ENCODE results near the gene UNC13A. TPM values are rescaled to one million over a fixed set of nuclear protein-coding genes. Genes with fewer than 3 reads are reported as not detected.
A peak's percentile ranks its signal among the peaks of the same experiment; 100 is the strongest.

Gene UNC13A
- polyA plus RNA-seq, 3 donors = 0.01 TPM; not detected in 2

GRCh38 chr19:17680230-17680722, 7.9 kb downstream of the UNC13A start:
- no peak for TF ChIP-seq CTCF (IDR thresholded peaks at IDR 0.05)
- H3K4me2 ChIP-seq (replicated peaks; ENCODE audit: extremely low read depth, low read length, poor library complexity, severe bottlenecking) = peak overlapping the region; percentile 60

GRCh38 chr19:17679526-17680229, 8.5 kb downstream of the UNC13A start:
- H3K27ac ChIP-seq (ENCODE audit: low read depth in 1 of 2, low read length in 2 of 2) = no peak overlapping the region
- Mint-ChIP-seq H3K27me3 (ENCODE audit: low read depth in 3 of 3) (peaks cover 47 to 70% (median 56%) of the 10 kb centered on the region in 3 donors), H3K4me3 (peak overlapping the region in 1 of 2 donors; percentile 82), H3K36me3 (no peaks in the 10 kb centered on the region), H3K27ac (peak overlapping the region; percentile 14 to 90 (median 82)), H3K9me3 (peaks cover 0 to 4% (median 0%) of the 10 kb centered on the region in 7 donors), H3K4me1 (peaks cover 12% of the 10 kb centered on the region)
- no peaks in the 10 kb centered on the region for H3K9me3 ChIP-seq (replicated peaks in 1 of 2; ENCODE audit: control insufficient read depth in 1 of 2, insufficient read depth in 1 of 2, low read length in 2 of 2)
- peak overlapping the region; percentile 60 for H3K4me2 ChIP-seq (replicated peaks; ENCODE audit: extremely low read depth, low read length, poor library complexity, severe bottlenecking)
- no peak for TF ChIP-seq CTCF (IDR thresholded peaks at IDR 0.05)
- 13% methylated on average over 10 of the region's 14 CpGs for WGBS (ENCODE audit: insufficient coverage)
- no peaks in the 10 kb centered on the region for H3K36me3 ChIP-seq (replicated peaks in 1 of 2; ENCODE audit: control insufficient read depth in 1 of 2, insufficient read depth in 2 of 2, low read length in 2 of 2)
- no peaks in the 10 kb centered on the region for H3K79me2 ChIP-seq (ENCODE audit: insufficient read depth, low read length)
- DNase-seq = no peak
- H2AFZ ChIP-seq (ENCODE audit: insufficient read depth, low read depth, low read length, poor library complexity, severe bottlenecking) = no peak overlapping the region
- H3K27me3 ChIP-seq (ENCODE audit: control insufficient read depth in 2 of 2, insufficient read depth in 2 of 2, low read length in 2 of 2) = peaks cover 9 to 35% of the 10 kb centered on the region in 2 donors
- peak overlapping the region; percentile 19 for H3K9ac ChIP-seq (ENCODE audit: insufficient read depth, low read length, poor library complexity, severe bottlenecking)
- peaks cover 10 to 11% of the 10 kb centered on the region in 2 donors for H3K4me1 ChIP-seq (ENCODE audit: control insufficient read depth in 1 of 2, insufficient read depth in 2 of 2, low read length in 2 of 2)
- H3K4me3 ChIP-seq (replicated peaks in 1 of 3; ENCODE audit: low read depth in 2 of 3, low read length in 3 of 3) = peak overlapping the region in 1 of 3 experiments; percentile 42
- intact Hi-C loops (cut with micrococcal nuclease) = no loop called here
- no peaks in the 10 kb centered on the region for H4K20me1 ChIP-seq (ENCODE audit: insufficient read depth, low read length)

More at GRCh38 chr19:17680230-17680722, 7.9 kb downstream of the UNC13A start:
- H3K27ac Mint-ChIP-seq = peak overlapping the region in 5 of 7 donors; percentile 21 to 90 (median 89)
- no peaks in the 10 kb centered on the region for H3K36me3 ChIP-seq (replicated peaks in 1 of 2; ENCODE audit: control insufficient read depth in 1 of 2, insufficient read depth in 2 of 2, low read length in 2 of 2)
- H2AFZ ChIP-seq (ENCODE audit: insufficient read depth, low read depth, low read length, poor library complexity, severe bottlenecking) = no peak overlapping the region
- peak overlapping the region in 1 of 3 experiments; percentile 42 for H3K4me3 ChIP-seq (replicated peaks in 1 of 3; ENCODE audit: low read depth in 2 of 3, low read length in 3 of 3)
- peak overlapping the region; percentile 19 for H3K9ac ChIP-seq (ENCODE audit: insufficient read depth, low read length, poor library complexity, severe bottlenecking)
- H4K20me1 ChIP-seq (ENCODE audit: insufficient read depth, low read length) = no peaks in the 10 kb centered on the region
- peaks cover 9 to 41% of the 10 kb centered on the region in 2 donors for H3K27me3 ChIP-seq (ENCODE audit: control insufficient read depth in 2 of 2, insufficient read depth in 2 of 2, low read length in 2 of 2)
- peaks cover 0 to 4% (median 0%) of the 10 kb centered on the region in 7 donors for H3K9me3 Mint-ChIP-seq
- intact Hi-C loops (cut with micrococcal nuclease) = no loop called here
- H3K9me3 ChIP-seq (replicated peaks in 1 of 2; ENCODE audit: control insufficient read depth in 1 of 2, insufficient read depth in 1 of 2, low read length in 2 of 2) = peaks cover 0 to 3% of the 10 kb centered on the region in 2 donors
- peaks cover 53 to 76% (median 62%) of the 10 kb centered on the region in 3 donors for H3K27me3 Mint-ChIP-seq (ENCODE audit: low read depth in 3 of 3)
- under 1% methylated on average over 32 of the region's 38 CpGs for WGBS (ENCODE audit: insufficient coverage)
- peak overlapping the region in 1 of 2 donors; percentile 79 for H3K4me3 Mint-ChIP-seq
- peaks cover 12% of the 10 kb centered on the region for H3K4me1 Mint-ChIP-seq
- no peak overlapping the region for H3K27ac ChIP-seq (ENCODE audit: low read depth in 1 of 2, low read length in 2 of 2)
- DNase-seq = peak; percentile 77 to 91 (median 86)
- H3K4me1 ChIP-seq (ENCODE audit: control insufficient read depth in 1 of 2, insufficient read depth in 2 of 2, low read length in 2 of 2) = peaks cover 10 to 11% of the 10 kb centered on the region in 2 donors
- no peaks in the 10 kb centered on the region for H3K79me2 ChIP-seq (ENCODE audit: insufficient read depth, low read length)
- H3K36me3 Mint-ChIP-seq = no peaks in the 10 kb centered on the region

Data from CD14-positive monocyte (primary cell).